IMR-90 (cell line): ENCODE data around the gene TYMS. TPM values are rescaled to one million over a fixed set of nuclear protein-coding genes. Genes with fewer than 3 reads are reported as not detected.

Experiments used
- ATAC-seq: fragments of 200-7000 bp; cut with Tn5 transposase; 2 replicates; pipeline ENCODE4 v1.9.1; 2020; ENCODE audit warnings: low read depth, mild to moderate bottlenecking, moderate library complexity
- BruUV-seq: library from RNA; stranded (reverse); fragments of 400-500 nt; replicated peaks from 2 replicates; lab custom pipeline; 2021; lab: Mats Ljungman, UMichigan
- CTCF ChIA-PET: fragments of 300-600 bp; formaldehyde crosslinking; extraction: SDS; loops from one replicate; lab custom pipeline; 2021; ENCODE audit warnings: antibody characterized with exemption; lab: Yijun Ruan, JAX
- POLR2A ChIA-PET: fragments of 300-600 bp; sonication (Branson Sonifier 250); formaldehyde crosslinking; loops from one replicate; lab custom pipeline; 2022; ENCODE audit warnings: antibody characterized with exemption; ENCODE audit not compliant: unreplicated experiment; lab: Charles Lee
- DNase-seq: peaks from one replicate; pipeline ENCODE4 v3.0.0; 2013
- H2AFZ ChIP-seq: replicated peaks from 2 replicates; pipeline ENCODE3; 2013; ENCODE audit warnings: low read length, mild to moderate bottlenecking; ENCODE audit not compliant: poor library complexity
- H2AK5ac ChIP-seq: 2 replicates; pipeline ENCODE4 v1.6.1; 2013; ENCODE audit warnings: low read depth, low read length, inconsistent platforms
- H2AK9ac ChIP-seq: replicated peaks from 2 replicates; pipeline ENCODE3; 2013; ENCODE audit warnings: mild to moderate bottlenecking, low read depth, low read length, moderate library complexity; ENCODE audit not compliant: poor library complexity
- H2BK120ac ChIP-seq: 2 replicates; pipeline ENCODE4 v1.6.1; 2013; ENCODE audit warnings: low read depth, low read length, inconsistent platforms
- H2BK15ac ChIP-seq: 3 replicates; pipeline ENCODE4 v1.6.1; 2013; ENCODE audit warnings: low read depth, low read length, inconsistent platforms
- H2BK20ac ChIP-seq: 2 replicates; pipeline ENCODE4 v1.6.1; 2013; ENCODE audit warnings: low read depth, mild to moderate bottlenecking, inconsistent platforms, low read length, moderate library complexity
- H2BK5ac ChIP-seq: 2 replicates; pipeline ENCODE4 v1.6.1; 2013; ENCODE audit warnings: mild to moderate bottlenecking, low read depth, low read length, inconsistent platforms; ENCODE audit not compliant: poor library complexity, severe bottlenecking
- H3K14ac ChIP-seq: replicated peaks from 2 replicates; pipeline ENCODE4 v1.6.1; 2013; ENCODE audit warnings: low read depth, low read length, inconsistent platforms
- H3K18ac ChIP-seq: 2 replicates; pipeline ENCODE4 v1.6.1; 2013; ENCODE audit warnings: low read depth, low read length, control low read depth
- H3K23ac ChIP-seq: 2 replicates; pipeline ENCODE4 v1.6.1; 2013; ENCODE audit warnings: low read depth, low read length, inconsistent platforms
- H3K27ac ChIP-seq: 2 replicates; pipeline ENCODE4 v1.5.1; 2013; ENCODE audit warnings: mild to moderate bottlenecking, control low read depth, low read length; ENCODE audit not compliant: insufficient read depth
- H3K27me3 ChIP-seq: 2 replicates; pipeline ENCODE4 v1.6.1; 2013; ENCODE audit warnings: low read length; ENCODE audit not compliant: control insufficient read depth, insufficient read depth
- H3K36me3 ChIP-seq: 2 replicates; pipeline ENCODE4 v1.6.1; 2013; ENCODE audit warnings: low read length, mixed read lengths; ENCODE audit not compliant: control insufficient read depth, insufficient read depth
- H3K4ac ChIP-seq: 2 replicates; pipeline ENCODE4 v1.6.1; 2013; ENCODE audit warnings: low read depth, low read length, inconsistent platforms
- H3K4me1 ChIP-seq: 2 replicates; pipeline ENCODE4 v1.6.1; 2013; ENCODE audit warnings: low read length, mixed read lengths; ENCODE audit not compliant: control insufficient read depth, insufficient read depth
- H3K4me2 ChIP-seq: 2 replicates; pipeline ENCODE4 v1.6.1; 2013; ENCODE audit warnings: low read depth, mild to moderate bottlenecking, control low read depth, low read length, moderate library complexity
- H3K4me3 ChIP-seq: 2 replicates; pipeline ENCODE4 v1.5.1; 2013; ENCODE audit warnings: low read depth, mild to moderate bottlenecking, control low read depth, low read length, moderate library complexity; ENCODE audit not compliant: insufficient read depth
- H3K56ac ChIP-seq: 2 replicates; pipeline ENCODE4 v1.6.1; 2013; ENCODE audit warnings: low read length, inconsistent platforms; ENCODE audit not compliant: insufficient read depth; ENCODE audit errors: extremely low read depth
- H3K79me1 ChIP-seq, 2 experiments: 2 replicates each; pipeline ENCODE4 v1.6.1; 2013; ENCODE audit warnings: low read length in 2 of 2, inconsistent platforms in 1 of 2, low read depth in 1 of 2
- H3K9ac ChIP-seq: 2 replicates; pipeline ENCODE4 v1.6.1; 2013; ENCODE audit warnings: low read depth, low read length, control low read depth
- H3K9me1 ChIP-seq: 2 replicates; pipeline ENCODE4 v1.6.1; 2013; ENCODE audit warnings: low read length, inconsistent platforms; ENCODE audit not compliant: insufficient read depth
- H3K9me3 ChIP-seq: 2 replicates; pipeline ENCODE4 v1.6.1; 2013; ENCODE audit warnings: low read length; ENCODE audit not compliant: control insufficient read depth, insufficient read depth
- H4K20me1 ChIP-seq: 2 replicates; pipeline ENCODE4 v1.6.1; 2013; ENCODE audit warnings: low read length, inconsistent platforms; ENCODE audit not compliant: insufficient read depth
- H4K5ac ChIP-seq: 2 replicates; pipeline ENCODE4 v1.6.1; 2013; ENCODE audit warnings: mild to moderate bottlenecking, low read depth, low read length, control low read depth
- H4K8ac ChIP-seq, 2 experiments: 2 replicates each; pipeline ENCODE4 v1.6.1; 2013; ENCODE audit warnings: low read depth in 2 of 2, low read length in 2 of 2, control low read depth in 1 of 2, inconsistent platforms in 1 of 2
- H4K91ac ChIP-seq: 2 replicates; pipeline ENCODE4 v1.6.1; 2013; ENCODE audit warnings: low read depth, low read length, inconsistent platforms; ENCODE audit not compliant: insufficient read depth
- BHLHE40 ChIP-seq: fragments of 150-350 bp; IDR thresholded peaks from 2 replicates; pipeline ENCODE4 v1.6.1; 2016; ENCODE audit warnings: mild to moderate bottlenecking, low read depth, low read length
- CEBPB ChIP-seq: IDR thresholded peaks from 2 replicates; pipeline ENCODE4 v1.6.1; 2012; ENCODE audit warnings: low read depth, low read length, improper control_type of control experiment
- CHD1 ChIP-seq: IDR thresholded peaks from 2 replicates; pipeline ENCODE4 v1.6.1; 2012; ENCODE audit warnings: low read depth, low read length, improper control_type of control experiment
- MAFK ChIP-seq: IDR thresholded peaks from 2 replicates; pipeline ENCODE4 v1.6.1; 2012; ENCODE audit warnings: low read depth, low read length, improper control_type of control experiment
- RCOR1 ChIP-seq: IDR thresholded peaks from 2 replicates; pipeline ENCODE4 v1.6.1; 2012; ENCODE audit warnings: mild to moderate bottlenecking, low read length, improper control_type of control experiment; ENCODE audit not compliant: insufficient replicate concordance
- RFX5 ChIP-seq: IDR thresholded peaks from 2 replicates; pipeline ENCODE4 v1.8.0; 2012; ENCODE audit warnings: low read depth, mild to moderate bottlenecking, low read length, moderate library complexity
- SMC3 ChIP-seq: fragments of 150-350 bp; IDR thresholded peaks from 2 replicates; pipeline ENCODE4 v1.6.1; 2016; ENCODE audit warnings: low read depth, mild to moderate bottlenecking, antibody characterized with exemption, low read length, moderate library complexity
- WGBS, 2 experiments: methylation state at CpG; one replicate each; pipeline versions ENCODE4 v1.1.5 to v1.1.7; 2013; ENCODE audit warnings: missing lambda C conversion rate in 2 of 2; ENCODE audit not compliant: insufficient read length in 1 of 2; ENCODE audit errors: extremely low coverage in 2 of 2; 5-methylcytosine and 5-hydroxymethylcytosine counted together
- dilution Hi-C: fragments of 300-500 bp; cut with HindIII; formaldehyde crosslinking; loops from one replicate; pipeline ENCODE4 v1.14.3; 2018; ENCODE audit warnings: low sequenced_read_pairs; ENCODE audit not compliant: unreplicated experiment
- in situ Hi-C: fragments of 300-500 bp; cut with MboI; formaldehyde crosslinking; loops from 3 replicates; pipeline ENCODE4 v1.14.3; 2019; ENCODE audit warnings: low sequenced_read_pairs, inconsistent platforms, mixed read lengths
- intact Hi-C: fragments of 100-400 bp; cut with micrococcal nuclease; formaldehyde crosslinking; loops from 2 replicates; pipeline ENCODE4 v1.10.0; 2022
- polyA plus RNA-seq, 3 experiments: library from polyadenylated mRNA; depleted of rRNA; stranded (reverse); fragments of >200 nt; gene quantifications; 2 replicates each; pipeline ENCODE4 v1.2.3, GENCODE V29; 2012; ENCODE audit warnings: low replicate concordance in 1 of 3
- total RNA-seq: library from RNA; depleted of rRNA; stranded (reverse); fragments of >200 nt; gene quantifications from 2 replicates; pipeline ENCODE4 v1.2.3, GENCODE V29; 2012

TYMS gene
- total and polyA plus RNA-seq, 2 of the 4 experiments (the other 2 are of a cell fraction): 28.3 to 92.2 TPM

DNA sequence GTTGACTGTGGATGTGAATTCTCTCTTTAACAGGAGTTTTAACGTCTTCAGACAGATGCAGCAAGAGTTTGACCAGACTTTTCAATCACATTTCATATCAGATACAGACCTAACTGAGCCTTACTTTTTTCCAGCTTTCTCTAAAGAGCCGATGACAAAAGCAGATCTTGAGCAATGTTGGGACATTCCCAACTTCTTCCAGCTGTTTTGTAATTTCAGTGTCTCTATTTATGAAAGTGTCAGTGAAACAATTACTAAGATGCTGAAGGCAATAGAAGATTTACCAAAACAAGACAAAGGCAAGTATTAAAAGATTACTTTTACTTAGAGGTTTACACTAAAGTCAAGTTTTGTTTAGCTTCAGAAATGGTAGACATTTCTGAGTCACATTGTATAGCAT lies 30.2 kb upstream of the TYMS start:
- ChIA-PET CTCF (interaction anchor here (0.8 to 1.5 kb wide), 2 partner anchors 205 to 212 kb away, joined by 3 to 7 read pairs; no protein-coding TSS in a partner anchor), POLR2A (no interaction called here)
- no peaks in the 10 kb centered on the region for H3K9me3 ChIP-seq
- DNase-seq (peak; percentile 8), ATAC-seq (peak; percentile 40)
- H2BK120ac ChIP-seq: no peak overlapping the region
- H2AK5ac ChIP-seq: no peak overlapping the region
- no peak overlapping the region for H3K4me3 ChIP-seq
- in situ Hi-C loops (no loop called here), dilution Hi-C loops (no loop called here), intact Hi-C loops (no loop called here)
- no TSS peak for BruUV-seq
- H3K27ac ChIP-seq: no peak overlapping the region
- 0 out of 2 replicates have a peak, but pooled peaks cover 3% of the 10 kb centered on the region for H3K9me1 ChIP-seq
- no peak overlapping the region for H2AFZ ChIP-seq
- no peak overlapping the region for H4K5ac ChIP-seq
- H3K4me2 ChIP-seq: no peak overlapping the region; the same call in 1 of the 2 replicates
- no peak overlapping the region for H2AK9ac ChIP-seq
- H3K36me3 ChIP-seq: no peaks in the 10 kb centered on the region
- H3K14ac ChIP-seq: no peak overlapping the region
- WGBS, 2 experiments: no CpG with 5 or more reads among the region's 2 CpGs
- no peak overlapping the region for H4K8ac ChIP-seq
- H3K9ac ChIP-seq: no peak overlapping the region
- H4K91ac ChIP-seq: no peak overlapping the region
- no peaks in the 10 kb centered on the region for H3K79me1 ChIP-seq
- no peaks in the 10 kb centered on the region; the same call in 1 of the 2 replicates for H3K4me1 ChIP-seq
- TF ChIP-seq CEBPB (0 out of 2 replicates have a peak, but pooled peaks have one; percentile 13), MAFK (no peak), RFX5 (no peak), RCOR1 (no peak), SMC3 (no peak), CHD1 (no peak), BHLHE40 (no peak)
- H3K27me3 ChIP-seq: peaks cover 6% of the 10 kb centered on the region
- no peak overlapping the region for H2BK5ac ChIP-seq
- H3K4ac ChIP-seq: no peak overlapping the region
- H3K18ac ChIP-seq: no peak overlapping the region
- H2BK15ac ChIP-seq: no peak overlapping the region
- no peaks in the 10 kb centered on the region for H4K20me1 ChIP-seq
- H3K56ac ChIP-seq: no peak overlapping the region
- H2BK20ac ChIP-seq: no peak overlapping the region
- H3K23ac ChIP-seq: no peak overlapping the region
